AG20443 (cell line): ENCODE results near the gene NR2F6.

Experiments used
- DNase-seq: peaks from one replicate; pipeline ENCODE4 v3.0.0; 2012; ENCODE audit warnings: low spot score, mixed read lengths

The NR2F6 gene

GRCh38 chr19:17237747-17238706 lies 7.7 kb downstream of the NR2F6 start:
- DNase-seq = no peak

GRCh38 chr19:17236811-17237543 lies 8.7 kb downstream of the NR2F6 start:
- DNase-seq = no peak

- peak; percentile 60 for DNase-seq
Measured at GRCh38 chr19:17235971-17236777, 9.5 kb downstream of the NR2F6 start.

GRCh38 chr19:17235300-17235970 lies 10.3 kb downstream of the NR2F6 start:
- peak; percentile 67 for DNase-seq

DNA sequence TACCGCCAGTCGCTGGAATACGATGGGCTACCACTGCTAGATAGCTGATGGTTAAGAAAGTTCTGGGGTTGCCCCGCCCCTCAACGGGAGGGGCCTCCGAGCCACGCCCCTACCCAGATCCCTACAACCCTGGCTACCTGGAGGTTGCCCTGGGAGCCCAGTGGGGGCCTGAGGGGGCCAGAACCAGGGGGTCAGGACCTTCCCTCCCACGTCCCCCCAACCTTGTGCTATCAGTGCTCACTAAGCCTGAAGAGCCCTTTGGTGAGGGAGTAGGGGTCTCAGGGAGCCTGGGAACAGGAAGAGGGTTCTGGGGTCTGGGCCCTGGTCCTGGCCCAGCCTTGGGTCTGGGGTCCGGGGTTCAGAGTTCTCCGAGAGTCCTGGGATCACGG lies 10.8 kb downstream of the NR2F6 start:
- DNase-seq = peak; percentile 77

- no peak for DNase-seq
Measured at GRCh38 chr19:17232258-17232657, 13.5 kb downstream of the NR2F6 start.

DNA sequence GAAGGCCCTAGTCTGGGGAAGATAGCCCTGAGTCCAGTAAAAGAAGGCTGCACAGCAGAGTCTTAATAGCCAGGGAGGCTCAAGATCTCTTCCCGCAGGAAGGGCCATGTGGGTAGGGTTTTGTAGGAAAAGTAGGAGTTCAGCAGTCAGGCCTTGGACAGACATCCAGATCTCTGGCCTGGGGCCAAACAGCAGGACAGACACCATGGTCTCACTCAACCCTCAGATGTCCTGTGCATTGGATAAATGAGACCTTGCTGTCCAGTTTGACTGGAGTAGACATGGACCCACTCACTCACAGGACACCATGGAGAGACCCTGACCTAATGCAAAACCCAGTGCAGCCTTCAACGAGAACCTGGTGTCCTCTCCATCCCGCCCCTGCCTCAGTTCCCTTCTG lies 15.8 kb downstream of the NR2F6 start:
- DNase-seq = no peak

DNA sequence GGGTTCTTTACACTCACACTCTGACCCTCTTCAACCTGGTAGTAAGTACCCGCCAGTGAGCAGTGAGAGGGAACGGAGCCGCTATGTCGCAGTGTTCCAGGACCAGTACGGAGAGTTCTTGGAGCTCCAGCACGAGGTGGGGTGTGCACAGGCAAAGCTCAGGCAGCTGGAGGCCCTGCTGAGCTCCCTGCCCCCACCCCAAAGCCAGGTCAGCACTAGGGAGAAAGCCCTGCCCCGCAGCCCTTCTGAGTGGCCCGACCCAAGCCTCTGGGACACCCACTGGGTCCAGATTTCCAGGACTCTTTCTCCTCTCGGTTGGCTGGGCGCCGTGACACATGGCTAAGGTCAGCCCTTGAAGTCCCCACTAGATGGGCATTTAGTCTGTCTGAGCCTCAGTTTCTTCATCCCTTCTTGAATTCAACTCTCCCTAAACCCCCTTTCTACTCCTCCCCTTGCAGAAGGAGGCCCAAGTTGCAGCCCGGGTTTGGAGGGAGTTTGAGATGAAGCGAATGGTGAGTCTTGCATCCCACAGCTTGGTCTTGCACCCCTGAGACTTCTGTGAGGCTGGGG lies 17.8 kb downstream of the NR2F6 start:
- DNase-seq = no peak

- peak; percentile 96 for DNase-seq
Measured at GRCh38 chr19:17226002-17226933, 19.5 kb downstream of the NR2F6 start, which contains the start of gene OCEL1. Gene OCEL1 (plus strand): TSS chr19:17226226. CDS start chr19:17226248, 22 bp downstream.

DNA sequence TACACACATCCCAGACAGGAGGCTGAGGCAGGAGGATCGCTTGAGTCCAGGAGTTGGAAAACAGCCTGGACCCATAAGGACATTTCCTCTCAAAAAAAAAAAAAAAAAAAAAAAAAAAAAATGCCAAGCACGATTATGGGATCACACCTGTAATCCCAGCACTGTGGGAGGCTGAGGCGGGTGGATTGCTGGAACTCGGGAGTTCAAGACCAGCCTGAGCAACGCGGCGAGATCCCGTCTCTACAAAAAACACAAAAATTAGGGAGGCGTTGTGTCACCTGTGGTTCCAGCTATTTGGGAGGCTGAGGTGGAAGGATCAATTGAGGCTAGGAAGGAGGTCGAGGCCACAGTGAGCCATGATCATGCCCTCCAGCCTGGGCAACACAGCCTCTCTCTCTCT lies 20.7 kb downstream of the NR2F6 start:
- no peak for DNase-seq

- peak; percentile 85 for DNase-seq
Measured at GRCh38 chr19:17220207-17220758, 25.4 kb downstream of the NR2F6 start.

DNA sequence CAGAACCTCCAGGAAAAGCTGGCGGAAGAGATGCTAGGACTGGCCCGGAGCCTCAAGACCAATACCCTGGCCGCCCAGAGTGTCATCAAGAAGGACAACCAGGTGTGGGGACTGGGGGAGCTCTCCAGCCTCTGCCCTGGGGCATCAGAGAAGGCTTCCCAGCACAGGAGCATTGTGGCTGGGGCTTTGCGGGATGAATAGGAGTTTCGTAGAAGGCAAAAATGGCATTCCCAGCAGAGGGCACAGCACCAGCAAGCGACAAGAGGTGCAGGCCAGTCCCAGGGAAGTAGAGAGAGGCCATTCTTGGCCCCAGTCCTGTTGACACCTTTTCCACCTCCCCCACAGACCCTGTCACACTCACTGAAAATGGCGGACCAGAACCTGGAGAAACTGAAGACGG lies 26.4 kb downstream of the NR2F6 start:
- no peak for DNase-seq

GRCh38 chr19:17216058-17216670 lies 29.6 kb downstream of the NR2F6 start:
- no peak for DNase-seq

GRCh38 chr19:17215127-17215971 lies 30.4 kb downstream of the NR2F6 start, which contains the start of gene USE1:
Gene USE1 (plus strand): TSS chr19:17215357. CDS start chr19:17215406, 49 bp downstream.
- DNase-seq = peak; percentile 94

DNA sequence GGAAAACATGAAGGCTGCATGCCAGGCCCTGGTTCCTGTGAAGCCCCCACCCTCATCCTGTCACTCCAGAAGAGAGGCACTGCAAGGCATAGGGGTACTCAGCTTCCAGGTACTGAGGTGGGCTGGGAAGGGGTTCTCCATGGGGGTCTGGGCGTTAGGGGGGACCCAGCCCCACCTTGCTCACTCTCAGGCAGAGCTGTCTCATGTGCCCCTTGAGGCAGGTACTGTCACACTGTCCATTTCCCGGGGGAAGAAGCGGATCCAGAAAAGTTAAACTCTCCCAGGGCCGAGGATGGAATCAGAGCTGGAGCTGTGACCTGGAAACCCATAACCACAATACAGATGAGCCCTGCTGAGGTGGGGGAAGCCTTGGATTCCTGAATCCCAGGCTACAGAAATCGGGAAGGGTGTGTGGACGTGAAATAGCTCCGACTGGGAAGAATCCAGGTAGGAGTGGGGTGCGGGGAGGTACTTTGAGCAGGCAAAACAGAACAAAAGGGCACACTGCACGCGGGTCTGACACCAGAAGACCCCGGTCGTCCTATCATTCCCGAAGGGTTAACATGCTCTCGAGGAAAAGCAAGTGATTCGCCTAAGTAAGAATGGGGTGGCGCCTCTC lies 31.1 kb downstream of the NR2F6 start:
- DNase-seq = peak; percentile 9

DNA sequence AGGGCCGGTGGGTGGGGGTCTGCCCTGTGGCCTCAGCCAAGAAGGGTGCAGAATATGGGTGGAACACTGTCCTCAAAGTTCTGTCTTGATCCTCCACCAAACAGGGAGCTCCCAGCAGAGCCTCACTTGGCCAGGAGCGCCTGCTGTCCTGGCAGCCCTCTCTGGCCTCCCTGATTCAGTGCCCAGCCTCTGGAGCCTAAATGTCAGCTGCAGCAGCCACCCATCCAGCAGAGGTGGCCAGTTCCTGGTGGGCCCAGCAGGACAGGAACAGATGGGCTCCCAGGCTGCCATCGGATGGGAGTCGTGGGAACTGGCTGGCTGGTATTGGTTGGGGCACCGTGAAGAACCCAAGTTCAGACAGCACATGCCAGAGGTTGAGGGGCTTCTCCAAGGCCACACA lies 32.4 kb downstream of the NR2F6 start:
- DNase-seq = peak; percentile 13

- no peak for DNase-seq
Measured at GRCh38 chr19:17211547-17212446, 33.9 kb downstream of the NR2F6 start.
